ENCODE results near the gene ATP8A2.
"Not testable (repeated sequence)": the region's sequence is repeated elsewhere in the genome, so short reads cannot be mapped to it uniquely, and the experiment has no call there.

- not testable (repeated sequence) for TF ChIP-seq CTCF (IDR thresholded peaks at IDR 0.05; ENCODE audit: poor library complexity, severe bottlenecking); POLR2AphosphoS5 (IDR thresholded peaks at IDR 0.05); RAD21 (conservative IDR thresholded peaks at IDR 0.05); EP300 (conservative IDR thresholded peaks at IDR 0.05; ENCODE audit: poor library complexity, severe bottlenecking)
Observed at GRCh38 chr13:26069642-26070041, 697.9 kb downstream of the ATP8A2 start.
